ENCODE measurements around the gene WDR41.

- TF ChIP-seq CTCF (IDR thresholded peaks at IDR 0.05) (no peak), POLR2A (IDR thresholded peaks at IDR 0.05) (no peak)
Measured at GRCh38 chr5:77424921-77425320, 67.2 kb downstream of the WDR41 start.
